PC-9 (cell line): ENCODE results near the gene LYST. TPM values are rescaled to one million over a fixed set of nuclear protein-coding genes. Genes with fewer than 3 reads are reported as not detected.

Source experiments
- BruUV-seq: library from RNA; stranded (reverse); fragments of 400-500 nt; replicated peaks from 2 replicates; lab custom pipeline; 2021; lab: Mats Ljungman, UMichigan
- CTCF ChIA-PET: fragments of 300-600 bp; sonication (Branson Sonifier 250); formaldehyde crosslinking; loops from one replicate; lab custom pipeline; 2022; ENCODE audit warnings: antibody characterized with exemption; lab: Charles Lee
- POLR2A ChIA-PET: fragments of 300-600 bp; sonication (Branson Sonifier 250); formaldehyde crosslinking; loops from one replicate; lab custom pipeline; 2022; ENCODE audit warnings: antibody characterized with exemption; ENCODE audit not compliant: unreplicated experiment; lab: Charles Lee
- DNase-seq, 2 experiments: peaks; one replicate each; pipeline versions ENCODE4 v3.0.0 to v3.0.0-alpha.2; 2015 to 2022; ENCODE audit warnings: mixed read lengths in 1 of 2
- H2AFZ ChIP-seq: fragments of 200-600 bp; sonication (generic); 2 replicates; pipeline ENCODE4 v1.8.1; 2017; ENCODE audit warnings: antibody characterized with exemption
- H3F3A ChIP-seq: fragments of 200-600 bp; sonication (generic); 2 replicates; pipeline ENCODE4 v1.8.1; 2017; ENCODE audit warnings: antibody characterized with exemption, mild to moderate bottlenecking, low read depth; ENCODE audit not compliant: insufficient read depth
- H3K27ac ChIP-seq: fragments of 200-600 bp; sonication (generic); 2 replicates; pipeline ENCODE4 v1.6.1; 2016; ENCODE audit warnings: mixed run types
- H3K27me3 ChIP-seq: fragments of 200-600 bp; sonication (generic); 2 replicates; pipeline ENCODE4 v1.6.1; 2016; ENCODE audit warnings: low read depth, mixed run types; ENCODE audit not compliant: insufficient read depth
- H3K36me3 ChIP-seq: fragments of 200-600 bp; sonication (generic); 2 replicates; pipeline ENCODE4 v1.6.1; 2016; ENCODE audit warnings: low read depth, mixed run types
- H3K4me1 ChIP-seq: fragments of 200-600 bp; sonication (generic); replicated peaks from 2 replicates; pipeline ENCODE4 v1.6.1; 2016; ENCODE audit warnings: mixed run types; ENCODE audit not compliant: insufficient read depth
- H3K4me2 ChIP-seq: fragments of 200-600 bp; sonication (generic); 2 replicates; pipeline ENCODE4 v1.6.1; 2017; ENCODE audit warnings: mixed run types
- H3K4me3 ChIP-seq: fragments of 200-600 bp; sonication (generic); 2 replicates; pipeline ENCODE4 v1.6.1; 2016; ENCODE audit warnings: mixed run types
- H3K79me2 ChIP-seq: fragments of 200-600 bp; sonication (generic); 2 replicates; pipeline ENCODE4 v1.6.1; 2017; ENCODE audit warnings: low read depth, mixed run types
- H3K9me2 ChIP-seq: fragments of 200-600 bp; sonication (generic); 2 replicates; pipeline ENCODE4 v1.8.1; 2017; ENCODE audit warnings: mild to moderate bottlenecking; ENCODE audit not compliant: insufficient read depth
- H3K9me3 ChIP-seq: fragments of 200-600 bp; sonication (generic); 2 replicates; pipeline ENCODE4 v1.8.1; 2016; ENCODE audit warnings: low read depth; ENCODE audit not compliant: insufficient read depth
- H4K20me1 ChIP-seq: fragments of 200-600 bp; sonication (generic); 2 replicates; pipeline ENCODE4 v1.8.1; 2017; ENCODE audit not compliant: insufficient read depth
- EZH2 ChIP-seq: fragments of 200-600 bp; sonication (generic); IDR thresholded peaks from 2 replicates; pipeline ENCODE4 v1.8.0; 2017; ENCODE audit warnings: antibody characterized with exemption, low read depth
- intact Hi-C: fragments of 100-400 bp; cut with micrococcal nuclease; formaldehyde crosslinking; loops from one replicate; pipeline ENCODE4 v1.10.0; 2022; ENCODE audit not compliant: unreplicated experiment
- total RNA-seq: library from RNA; stranded (reverse); gene quantifications from 2 replicates; pipeline ENCODE4 v1.2.3, GENCODE V29; 2021
- TF ChIP-seq, protein P1 (sequence below): fragments of 200-600 bp; sonication (generic); conservative IDR thresholded peaks from 2 replicates; pipeline ENCODE4 v1.6.1; 2017; ENCODE audit warnings: mixed run types, antibody characterized with exemption, mild to moderate bottlenecking, moderate library complexity

Gene LYST
- total RNA-seq, 1 experiment from 2014 or later, result 14.1 TPM

- no peaks in the 10 kb centered on the region for H4K20me1 ChIP-seq
- BruUV-seq, result TSS peak; percentile 57
- no peaks in the 10 kb centered on the region for H3K27me3 ChIP-seq
- intact Hi-C loops, result loop anchor here (1.0 to 10.0 kb wide), 5 partner anchors 65 to 272 kb away; partner anchors contain the start of gene B3GALNT2
- peaks cover 20% of the 10 kb centered on the region; the same call in 1 of the 2 replicates for H3F3A ChIP-seq
- no peak overlapping the region for H3K4me3 ChIP-seq
- DNase-seq, result peak; percentile 57 to 74
- H3K9me2 ChIP-seq, result no peaks in the 10 kb centered on the region
- ChIA-PET POLR2A (interaction anchor here (0.5 to 0.6 kb wide), 2 partner anchors 188 to 266 kb away, joined by 3 to 10 read pairs; no protein-coding TSS in a partner anchor), CTCF (interaction anchor here (0.6 kb wide), 2 partner anchors 15 to 42 kb away, joined by 4 to 5 read pairs; no protein-coding TSS in a partner anchor)
- peak overlapping the region; percentile 63 for H3K27ac ChIP-seq
- TF ChIP-seq, protein P1, sequence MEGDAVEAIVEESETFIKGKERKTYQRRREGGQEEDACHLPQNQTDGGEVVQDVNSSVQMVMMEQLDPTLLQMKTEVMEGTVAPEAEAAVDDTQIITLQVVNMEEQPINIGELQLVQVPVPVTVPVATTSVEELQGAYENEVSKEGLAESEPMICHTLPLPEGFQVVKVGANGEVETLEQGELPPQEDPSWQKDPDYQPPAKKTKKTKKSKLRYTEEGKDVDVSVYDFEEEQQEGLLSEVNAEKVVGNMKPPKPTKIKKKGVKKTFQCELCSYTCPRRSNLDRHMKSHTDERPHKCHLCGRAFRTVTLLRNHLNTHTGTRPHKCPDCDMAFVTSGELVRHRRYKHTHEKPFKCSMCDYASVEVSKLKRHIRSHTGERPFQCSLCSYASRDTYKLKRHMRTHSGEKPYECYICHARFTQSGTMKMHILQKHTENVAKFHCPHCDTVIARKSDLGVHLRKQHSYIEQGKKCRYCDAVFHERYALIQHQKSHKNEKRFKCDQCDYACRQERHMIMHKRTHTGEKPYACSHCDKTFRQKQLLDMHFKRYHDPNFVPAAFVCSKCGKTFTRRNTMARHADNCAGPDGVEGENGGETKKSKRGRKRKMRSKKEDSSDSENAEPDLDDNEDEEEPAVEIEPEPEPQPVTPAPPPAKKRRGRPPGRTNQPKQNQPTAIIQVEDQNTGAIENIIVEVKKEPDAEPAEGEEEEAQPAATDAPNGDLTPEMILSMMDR, result no peak
- TF ChIP-seq EZH2, result no peak
- no peaks in the 10 kb centered on the region for H3K79me2 ChIP-seq
- peaks cover 29% of the 10 kb centered on the region for H3K4me1 ChIP-seq
- H2AFZ ChIP-seq, result no peak overlapping the region
- H3K36me3 ChIP-seq, result no peaks in the 10 kb centered on the region
- H3K4me2 ChIP-seq, result peak overlapping the region; percentile 73
- no peaks in the 10 kb centered on the region for H3K9me3 ChIP-seq
These were observed 223.7 kb downstream of the LYST start for GRCh38 chr1:235642943-235643371.

- no peaks in the 10 kb centered on the region for H4K20me1 ChIP-seq
- no peaks in the 10 kb centered on the region for H3K27me3 ChIP-seq
- ChIA-PET POLR2A (interaction anchor here (0.5 to 0.7 kb wide), 4 partner anchors 43 to 267 kb away, joined by 3 to 10 read pairs (median 4); no protein-coding TSS in a partner anchor), CTCF (interaction anchor here (0.6 kb wide), 2 partner anchors 14 to 41 kb away, joined by 4 to 5 read pairs; no protein-coding TSS in a partner anchor)
- TF ChIP-seq, protein P1, result no peak
- TF ChIP-seq EZH2, result no peak
- no peaks in the 10 kb centered on the region for H3K9me2 ChIP-seq
- peak overlapping the region; percentile 63 for H3K27ac ChIP-seq
- peak overlapping the region; percentile 41; the same call in 1 of the 2 replicates for H3K4me3 ChIP-seq
- peak overlapping the region; percentile 73 for H3K4me2 ChIP-seq
- intact Hi-C loops, result loop anchor here (1.0 to 10.0 kb wide), 5 partner anchors 66 to 273 kb away; partner anchors contain the start of gene B3GALNT2
- no peaks in the 10 kb centered on the region for H3K36me3 ChIP-seq
- H3K4me1 ChIP-seq, result peaks cover 29% of the 10 kb centered on the region
- H2AFZ ChIP-seq, result peak overlapping the region; percentile 79
- peaks cover 20% of the 10 kb centered on the region; the same call in 1 of the 2 replicates for H3F3A ChIP-seq
- no peaks in the 10 kb centered on the region for H3K79me2 ChIP-seq
- TSS peak; percentile 90 for BruUV-seq
- DNase-seq, result peak; percentile 82 to 87
- no peaks in the 10 kb centered on the region for H3K9me3 ChIP-seq
These were observed 224.4 kb downstream of the LYST start for GRCh38 chr1:235642011-235642942.

DNA sequence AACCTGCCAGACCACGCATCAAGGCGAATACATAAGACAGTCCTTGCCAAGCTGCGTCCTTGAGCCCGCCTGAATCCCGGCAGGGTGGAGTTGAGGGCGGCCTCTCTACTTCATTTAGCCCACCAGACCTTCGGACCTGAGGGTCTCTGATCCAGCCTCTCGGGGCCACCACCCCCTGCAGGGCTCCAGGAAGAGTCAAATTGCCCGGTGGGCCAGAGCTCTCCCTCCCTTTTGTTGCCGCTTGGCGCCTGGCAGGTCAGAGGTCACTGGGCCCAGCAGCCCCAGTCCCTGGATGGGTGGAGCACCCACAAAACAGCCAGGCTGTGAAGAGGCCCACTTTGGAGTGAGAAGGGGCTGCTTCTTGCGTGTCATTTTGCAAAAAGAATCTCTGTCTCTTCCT, 226.1 kb downstream of the LYST start:
- BruUV-seq, result no TSS peak
- CTCF ChIA-PET, result no interaction called here
- no peaks in the 10 kb centered on the region for H3K27me3 ChIP-seq
- no peak for DNase-seq
- H3F3A ChIP-seq, result peaks cover 23% of the 10 kb centered on the region; the same call in 1 of the 2 replicates
- H3K4me3 ChIP-seq, result no peak overlapping the region
- H3K9me3 ChIP-seq, result no peaks in the 10 kb centered on the region
- H3K4me1 ChIP-seq, result peaks cover 41% of the 10 kb centered on the region
- no peak overlapping the region for H2AFZ ChIP-seq
- intact Hi-C loops, result loop anchor here (10.0 kb wide), 1 partner anchor 274 kb away; no protein-coding TSS in a partner anchor
- POLR2A ChIA-PET, result no interaction called here
- H3K9me2 ChIP-seq, result no peaks in the 10 kb centered on the region
- H4K20me1 ChIP-seq, result no peaks in the 10 kb centered on the region
- H3K36me3 ChIP-seq, result no peaks in the 10 kb centered on the region
- TF ChIP-seq, protein P1, result no peak
- no peak for TF ChIP-seq EZH2
- no peak overlapping the region for H3K4me2 ChIP-seq
- no peaks in the 10 kb centered on the region for H3K79me2 ChIP-seq
- no peak overlapping the region for H3K27ac ChIP-seq
